Testis (tissue), 3 donors: ENCODE results near the gene PRAC1. TPM values are rescaled to one million over a fixed set of nuclear protein-coding genes. Genes with fewer than 3 reads are reported as not detected.
"Not testable (repeated sequence)": the region's sequence is repeated elsewhere in the genome, so short reads cannot be mapped to it uniquely, and the experiment has no call there.

Experiments
- DNase-seq: peaks from one replicate; pipeline ENCODE4 v3.0.0-alpha.2; 2019
- H3K27ac ChIP-seq, 2 donors: fragments of 200-600 bp; sonication (generic); one replicate each; pipeline ENCODE4 v1.5.1; 2019
- H3K27me3 ChIP-seq: fragments of 200-600 bp; sonication (generic); one replicate; pipeline ENCODE4 v1.5.1; 2019
- H3K36me3 ChIP-seq: fragments of 200-600 bp; sonication (generic); one replicate; pipeline ENCODE4 v1.5.1; 2017; ENCODE audit warnings: low read depth; ENCODE audit errors: missing control alignments
- H3K4me1 ChIP-seq: fragments of 200-600 bp; sonication (generic); one replicate; pipeline ENCODE4 v1.5.1; 2019
- H3K4me3 ChIP-seq, 2 donors: fragments of 200-600 bp; sonication (generic); one replicate each; pipeline ENCODE4 v1.5.1; 2017 to 2019
- H3K9me3 ChIP-seq: fragments of 200-600 bp; sonication (generic); one replicate; pipeline ENCODE4 v1.5.1; 2017
- POLR2A ChIP-seq: fragments of 450-650 bp; IDR thresholded peaks from one replicate; pipeline ENCODE4 v1.6.1; 2017; ENCODE audit warnings: antibody characterized with exemption, mild to moderate bottlenecking, moderate library complexity
- WGBS, 2 donors: methylation state at CpG; one replicate each; pipeline ENCODE4 v1.1.5; 2018; 5-methylcytosine and 5-hydroxymethylcytosine counted together
- intact Hi-C: fragments of 100-400 bp; cut with DNase I; formaldehyde crosslinking; loops from one replicate; pipeline ENCODE4 v1.15.1; 2023; ENCODE audit warnings: low total_unique reads
- polyA plus RNA-seq: library from polyadenylated mRNA; stranded (reverse); fragments of 350-450 nt; fragmentation: Illumina TruSeq; extraction: RNeasy Lipid Tissue Mini Kit (QIAGEN cat#74804); gene quantifications from one replicate; pipeline ENCODE4 v1.2.3, GENCODE V29; 2014; ENCODE audit warnings: low read depth, low replicate concordance; ENCODE audit not compliant: insufficient read depth
- total RNA-seq, 2 donors: library from RNA; depleted of rRNA; stranded (reverse); fragments of >200 nt; gene quantifications; one replicate each; pipeline ENCODE4 v1.2.3, GENCODE V29; 2016
- TF ChIP-seq, protein P1 (sequence below), 3 experiments: fragments of 450-650 bp in 2 of 3; fragments of 200-600 bp in 1 of 3; sonication (generic) in 1 of 3; IDR thresholded peaks; one replicate each; pipeline ENCODE4 v1.5.1; 2016 to 2019; ENCODE audit warnings: antibody characterized with exemption in 3 of 3, mild to moderate bottlenecking in 2 of 3, moderate library complexity in 1 of 3

The PRAC1 gene
- total and polyA plus RNA-seq, 3 donors from 2014 or later = not detected

DNA sequence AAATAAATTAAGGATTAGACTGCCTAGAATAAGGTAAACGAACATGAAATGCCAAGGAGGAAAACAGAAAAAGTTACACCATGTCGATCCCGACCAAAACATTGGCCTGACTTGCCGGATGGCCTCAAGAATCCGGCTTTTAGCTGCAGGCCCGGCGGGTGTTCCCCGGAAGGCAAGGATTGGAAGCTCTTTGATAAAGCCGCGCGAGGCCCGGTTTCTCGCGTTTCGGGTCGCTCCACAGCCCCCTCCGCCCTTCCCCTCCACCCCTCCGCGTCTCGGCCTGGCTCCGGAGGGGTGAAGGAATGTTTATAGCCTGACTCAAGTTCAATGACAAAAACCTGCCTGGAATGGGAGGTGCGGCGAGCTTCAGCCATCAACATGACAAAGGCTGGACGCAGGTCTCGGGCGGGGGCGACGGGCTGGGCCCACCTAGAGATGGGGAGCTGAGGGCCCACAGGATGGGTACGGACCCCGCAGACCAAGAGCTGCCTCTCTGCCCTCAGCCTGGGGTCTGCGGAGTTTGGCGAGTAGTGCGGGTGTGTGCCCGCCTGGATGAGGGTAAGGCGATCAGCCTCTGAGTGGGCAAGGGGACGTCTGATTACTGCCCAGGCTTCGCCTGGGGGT lies 2.6 kb downstream of the PRAC1 start:
- H3K27me3 ChIP-seq = peaks cover 3% of the 10 kb centered on the region
- DNase-seq = no peak
- intact Hi-C loops = loop anchor here (10.0 kb wide), 1 partner anchor 75 kb away; no protein-coding TSS in a partner anchor
- H3K9me3 ChIP-seq = no peaks in the 10 kb centered on the region
- peaks cover 7% of the 10 kb centered on the region for H3K4me1 ChIP-seq
- 7 to 10% methylated on average over 22 to 37 of the region's 37 CpGs for WGBS, 2 donors
- no peak overlapping the region for H3K4me3 ChIP-seq
- no peaks in the 10 kb centered on the region for H3K36me3 ChIP-seq
- no peak for TF ChIP-seq POLR2A
- TF ChIP-seq, protein P1, sequence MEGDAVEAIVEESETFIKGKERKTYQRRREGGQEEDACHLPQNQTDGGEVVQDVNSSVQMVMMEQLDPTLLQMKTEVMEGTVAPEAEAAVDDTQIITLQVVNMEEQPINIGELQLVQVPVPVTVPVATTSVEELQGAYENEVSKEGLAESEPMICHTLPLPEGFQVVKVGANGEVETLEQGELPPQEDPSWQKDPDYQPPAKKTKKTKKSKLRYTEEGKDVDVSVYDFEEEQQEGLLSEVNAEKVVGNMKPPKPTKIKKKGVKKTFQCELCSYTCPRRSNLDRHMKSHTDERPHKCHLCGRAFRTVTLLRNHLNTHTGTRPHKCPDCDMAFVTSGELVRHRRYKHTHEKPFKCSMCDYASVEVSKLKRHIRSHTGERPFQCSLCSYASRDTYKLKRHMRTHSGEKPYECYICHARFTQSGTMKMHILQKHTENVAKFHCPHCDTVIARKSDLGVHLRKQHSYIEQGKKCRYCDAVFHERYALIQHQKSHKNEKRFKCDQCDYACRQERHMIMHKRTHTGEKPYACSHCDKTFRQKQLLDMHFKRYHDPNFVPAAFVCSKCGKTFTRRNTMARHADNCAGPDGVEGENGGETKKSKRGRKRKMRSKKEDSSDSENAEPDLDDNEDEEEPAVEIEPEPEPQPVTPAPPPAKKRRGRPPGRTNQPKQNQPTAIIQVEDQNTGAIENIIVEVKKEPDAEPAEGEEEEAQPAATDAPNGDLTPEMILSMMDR (IDR thresholded peaks at IDR 0.05) = no peak
- no peak overlapping the region for H3K27ac ChIP-seq

DNA sequence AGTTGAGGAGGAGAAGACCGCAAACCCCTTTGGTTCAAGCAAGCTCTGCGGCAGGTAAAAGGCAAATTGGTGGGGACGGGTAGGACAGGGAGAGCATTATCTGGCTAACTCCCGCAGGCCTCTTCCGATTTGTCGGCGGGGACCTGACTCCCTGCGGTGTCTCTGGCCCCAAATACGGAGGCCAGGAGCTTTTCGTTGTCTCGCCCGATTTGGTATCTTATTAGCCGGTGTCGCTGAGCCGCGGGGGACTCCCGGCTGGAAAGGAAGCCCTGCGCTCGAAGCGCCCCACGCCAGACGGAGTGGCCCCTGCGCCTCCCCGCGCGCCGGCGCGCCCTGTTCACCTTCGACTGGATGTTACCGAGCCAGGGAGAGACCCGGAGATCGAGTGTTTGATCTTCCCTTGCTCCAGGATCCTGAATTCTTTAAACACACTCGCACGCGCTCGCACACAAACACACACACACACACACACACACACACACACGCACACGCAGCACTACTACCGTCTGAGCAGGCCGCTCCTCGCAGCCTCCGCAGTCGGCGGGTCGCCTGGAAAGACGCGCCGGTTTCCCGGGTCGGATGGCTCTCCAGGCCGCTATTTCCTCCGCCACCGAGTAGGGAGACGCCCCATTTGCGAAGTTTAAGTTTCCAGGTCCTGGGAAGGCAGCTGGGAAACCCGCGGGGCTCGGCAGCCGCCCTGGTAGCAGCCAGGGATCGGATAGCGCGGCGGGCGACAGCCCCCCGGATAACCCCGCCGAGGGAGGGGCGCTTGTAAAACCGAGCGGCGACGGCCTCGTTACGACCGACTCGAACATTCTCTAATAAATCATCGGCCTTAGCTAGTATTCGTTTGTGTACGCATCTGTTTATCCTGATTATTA lies 3.3 kb downstream of the PRAC1 start:
- H3K4me1 ChIP-seq = peaks cover 5% of the 10 kb centered on the region
- no peak overlapping the region for H3K4me3 ChIP-seq
- peaks cover 3% of the 10 kb centered on the region for H3K27me3 ChIP-seq
- WGBS, 2 donors = 5 to 8% methylated on average over 35 to 80 of the region's 80 CpGs
- DNase-seq = no peak
- intact Hi-C loops = no loop called here
- no peaks in the 10 kb centered on the region for H3K9me3 ChIP-seq
- H3K36me3 ChIP-seq = no peaks in the 10 kb centered on the region
- TF ChIP-seq, protein P1 (IDR thresholded peaks at IDR 0.05) = no peak
- TF ChIP-seq POLR2A = no peak
- no peak overlapping the region for H3K27ac ChIP-seq

DNA sequence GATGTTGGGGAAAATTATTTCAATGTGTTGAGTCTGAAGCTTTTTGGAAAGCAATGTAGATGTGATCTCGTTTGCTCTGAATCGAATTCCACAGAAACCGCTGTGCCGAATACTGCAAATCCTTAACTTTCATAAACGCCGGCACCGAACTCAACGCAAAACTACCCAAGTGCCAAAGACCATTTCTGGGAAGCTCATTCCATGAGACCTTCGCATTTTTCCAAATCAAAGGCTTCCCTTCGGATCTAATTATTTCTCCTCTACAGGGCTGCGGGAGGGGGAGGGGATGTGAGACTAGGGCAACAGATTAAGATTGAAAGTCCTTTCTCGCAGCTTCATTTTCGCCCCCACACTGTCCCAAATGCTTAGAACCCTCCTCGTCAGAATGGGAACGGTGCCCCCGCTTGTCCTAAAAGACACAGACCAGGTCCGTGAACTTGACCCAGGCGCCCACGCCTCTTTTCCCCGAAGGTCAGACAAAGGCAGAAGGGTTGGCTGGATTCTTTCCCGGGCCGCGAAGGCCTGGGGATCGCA lies 4.0 kb downstream of the PRAC1 start:
- intact Hi-C loops = no loop called here
- no peak for TF ChIP-seq POLR2A
- TF ChIP-seq, protein P1 (IDR thresholded peaks at IDR 0.05) = no peak
- Histone ChIP-seq H3K9me3 (no peaks in the 10 kb centered on the region), H3K36me3 (no peaks in the 10 kb centered on the region), H3K27ac (no peak overlapping the region), H3K4me1 (peaks cover under 1% of the 10 kb centered on the region), H3K4me3 (no peak overlapping the region), H3K27me3 (peaks cover 3% of the 10 kb centered on the region)
- no peak for DNase-seq
- WGBS, 2 donors = 13 to 16% methylated on average over 24 of the region's 24 CpGs

DNA sequence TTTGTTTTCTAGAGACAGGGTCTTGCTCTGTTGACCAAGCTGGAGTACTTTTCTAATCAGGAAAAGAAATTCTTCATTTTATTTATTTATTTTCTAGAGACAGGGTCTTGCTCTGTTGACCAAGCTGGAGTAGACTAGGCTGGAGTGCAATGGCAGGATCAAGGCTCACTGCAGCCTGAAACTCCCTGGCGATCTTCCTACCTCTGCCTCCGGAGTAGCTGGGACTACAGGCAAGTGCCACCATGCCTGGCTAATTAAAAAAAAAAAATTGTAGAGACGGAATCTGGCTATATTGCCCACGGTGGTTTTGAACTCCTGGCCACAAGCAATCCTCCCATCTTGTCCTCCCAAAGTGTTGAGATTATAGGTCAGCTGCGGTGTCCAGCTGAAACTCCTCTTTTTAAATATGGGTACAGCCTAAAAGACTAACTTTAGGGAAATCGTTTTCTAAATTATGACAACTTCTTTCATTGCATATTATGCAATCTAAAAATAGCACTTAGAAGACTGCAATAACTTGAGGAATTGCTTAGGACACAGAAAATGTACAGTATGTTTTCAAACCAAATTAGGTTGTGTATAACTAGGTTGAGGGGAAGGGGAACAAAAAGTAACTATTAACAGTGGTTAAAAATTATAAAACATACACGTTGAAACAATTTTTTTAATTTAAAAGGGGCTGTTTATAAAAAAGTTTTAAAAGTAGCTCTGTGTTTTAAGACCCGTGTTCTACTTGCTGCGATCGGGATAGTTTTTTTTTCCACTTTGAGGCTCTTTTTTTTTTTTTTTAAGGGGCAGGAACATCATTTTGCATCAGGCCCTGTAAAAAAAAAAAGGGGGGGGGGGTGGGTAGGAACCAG lies 4.7 kb downstream of the PRAC1 start:
- intact Hi-C loops = no loop called here
- TF ChIP-seq, protein P1 (IDR thresholded peaks at IDR 0.05) = no peak
- no peak for TF ChIP-seq POLR2A
- H3K27ac ChIP-seq = no peak overlapping the region
- 11 to 13% methylated on average over 10 of the region's 10 CpGs for WGBS, 2 donors
- H3K27me3 ChIP-seq = peaks cover 3% of the 10 kb centered on the region
- no peak overlapping the region for H3K4me3 ChIP-seq
- no peak for DNase-seq
- H3K9me3 ChIP-seq = no peaks in the 10 kb centered on the region
- no peaks in the 10 kb centered on the region for H3K4me1 ChIP-seq
- H3K36me3 ChIP-seq = no peaks in the 10 kb centered on the region

DNA sequence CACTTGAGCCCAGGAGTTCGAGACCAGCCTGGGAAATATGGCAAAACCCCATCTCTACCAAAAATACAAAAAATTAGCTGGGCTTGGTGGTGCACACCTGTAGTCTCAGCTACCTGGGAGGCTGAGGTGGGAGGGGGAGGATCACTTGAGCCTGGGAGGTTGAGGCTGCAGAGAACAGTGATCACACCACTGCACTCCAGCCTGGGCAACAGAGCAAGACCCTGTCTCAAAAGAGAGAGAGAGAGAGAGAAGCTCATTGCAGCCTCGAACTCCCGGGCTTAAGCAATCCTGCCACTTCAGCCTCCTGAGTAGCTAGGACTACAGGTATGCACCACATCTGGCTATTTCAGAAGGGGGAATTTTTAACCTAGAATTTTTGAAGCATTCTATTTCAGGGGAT lies 5.8 kb downstream of the PRAC1 start:
- H3K36me3 ChIP-seq, intact Hi-C loops, DNase-seq, H3K4me3 ChIP-seq, H3K9me3 ChIP-seq, H3K27me3 ChIP-seq, H3K4me1 ChIP-seq, H3K27ac ChIP-seq: not testable (repeated sequence)
- 67 to 81% methylated on average over 3 of the region's 3 CpGs for WGBS, 2 donors
